Measurements from ENCODE around the gene ZBTB8B.
A peak's percentile ranks its signal among the peaks of the same experiment; 100 is the strongest.

ZBTB8B gene

GRCh38 chr1:32486463-32487113, 21.7 kb downstream of the ZBTB8B start:
- TF ChIP-seq CTCF (IDR thresholded peaks at IDR 0.05; ENCODE audit: insufficient read depth, low read depth, low read length, missing control alignments): no peak
- no peak for DNase-seq (ENCODE audit: low read depth)
- H3K4me3 ChIP-seq (ENCODE audit: low read depth, low read length): no peak overlapping the region

- no peak for DNase-seq (ENCODE audit: low read depth)
- no peak for TF ChIP-seq CTCF (IDR thresholded peaks at IDR 0.05; ENCODE audit: insufficient read depth, low read depth, low read length, missing control alignments)
- no peak overlapping the region for H3K4me3 ChIP-seq (ENCODE audit: low read depth, low read length)
Observed at GRCh38 chr1:32487182-32487581, 22.3 kb downstream of the ZBTB8B start.

GRCh38 chr1:32489774-32490454, 25.0 kb downstream of the ZBTB8B start:
- TF ChIP-seq CTCF (IDR thresholded peaks at IDR 0.05; ENCODE audit: insufficient read depth, low read depth, low read length, missing control alignments): no peak

GRCh38 chr1:32491386-32491785, 26.5 kb downstream of the ZBTB8B start:
- no peak for DNase-seq (ENCODE audit: low read depth)
- H3K4me3 ChIP-seq (ENCODE audit: low read depth, low read length): no peak overlapping the region
- no peak for TF ChIP-seq CTCF (IDR thresholded peaks at IDR 0.05; ENCODE audit: insufficient read depth, low read depth, low read length, missing control alignments)

More at GRCh38 chr1:32489774-32490454, 25.0 kb downstream of the ZBTB8B start:
- H3K4me3 ChIP-seq (ENCODE audit: low read depth, low read length): no peak overlapping the region
- DNase-seq (ENCODE audit: low read depth): no peak

GRCh38 chr1:32494196-32494595, 29.3 kb downstream of the ZBTB8B start:
- H3K4me3 ChIP-seq (ENCODE audit: low read depth, low read length): no peak overlapping the region
- DNase-seq (ENCODE audit: low read depth): peak; percentile 43
- no peak for TF ChIP-seq CTCF (IDR thresholded peaks at IDR 0.05; ENCODE audit: insufficient read depth, low read depth, low read length, missing control alignments)

- no peak for DNase-seq (ENCODE audit: low read depth)
- no peak for TF ChIP-seq CTCF (IDR thresholded peaks at IDR 0.05; ENCODE audit: insufficient read depth, low read depth, low read length, missing control alignments)
- no peak overlapping the region for H3K4me3 ChIP-seq (ENCODE audit: low read depth, low read length)
Observed at GRCh38 chr1:32494711-32495337, 30.0 kb downstream of the ZBTB8B start.

Measured in GM12865 (cell line).